Activated naive CD8-positive, alpha-beta T cell treated with anti-CD3 and anti-CD28 coated beads, Interleukin-2, amount 50 U/mL, for 24 hours (primary cell): ENCODE results near the gene TGM3.

Experiments used
- ATAC-seq: fragments of 150-1000 bp; cut with Tn5 transposase; one replicate; pipeline ENCODE4 v1.10.0; 2021
- DNase-seq: peaks from one replicate; pipeline ENCODE4 v3.0.0; 2021
- H3K27ac Mint-ChIP-seq: one replicate; pipeline ENCODE4 v1.8.0; 2021; ENCODE audit warnings: mild to moderate bottlenecking, mixed read lengths
- H3K27me3 Mint-ChIP-seq: one replicate; pipeline ENCODE4 v1.8.0; 2021; ENCODE audit warnings: mixed read lengths
- H3K36me3 Mint-ChIP-seq: one replicate; pipeline ENCODE4 v1.8.0; 2021; ENCODE audit warnings: low read depth, mixed read lengths
- H3K4me1 Mint-ChIP-seq: one replicate; pipeline ENCODE4 v1.8.0; 2021; ENCODE audit warnings: mixed read lengths
- H3K4me3 Mint-ChIP-seq: one replicate; pipeline ENCODE4 v1.8.0; 2021; ENCODE audit warnings: mild to moderate bottlenecking, moderate library complexity, mixed read lengths
- H3K9me3 Mint-ChIP-seq: one replicate; pipeline ENCODE4 v1.8.0; 2021; ENCODE audit warnings: mixed read lengths

Gene TGM3

DNA sequence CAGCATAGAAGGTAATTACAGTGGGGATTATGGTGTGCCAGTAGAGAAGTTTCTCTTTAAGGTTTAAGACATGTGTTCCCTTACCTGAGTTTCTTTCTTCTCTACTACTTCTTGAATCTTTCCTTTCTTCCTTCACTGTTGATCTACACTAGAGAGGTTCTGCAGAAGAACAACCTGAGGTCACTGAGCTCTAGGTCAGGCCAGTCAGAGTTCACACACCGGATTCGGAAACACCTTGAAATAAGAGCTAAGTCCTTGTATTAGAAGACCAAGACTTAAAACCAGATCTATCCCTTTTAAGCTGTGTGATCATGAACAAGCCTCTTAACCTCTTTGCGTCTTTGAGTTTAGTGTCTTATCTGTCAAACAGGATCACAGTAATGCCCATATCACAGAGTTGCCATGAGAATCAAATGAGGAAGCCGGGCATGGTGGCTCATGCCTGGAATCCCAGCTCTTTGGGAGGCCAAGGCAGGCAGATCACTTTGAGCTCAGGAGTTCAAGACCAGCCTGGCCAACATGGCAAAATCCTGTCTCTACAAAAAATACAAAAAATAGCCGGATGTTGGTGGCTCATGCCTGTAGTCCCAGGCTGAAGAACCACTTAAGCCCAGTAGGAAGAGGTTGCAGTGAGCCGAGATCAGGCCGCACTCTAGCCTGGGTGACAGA, 22.0 kb upstream of the TGM3 start:
- DNase-seq (no peak), ATAC-seq (no peak)
- Mint-ChIP-seq H3K4me3 (no peak overlapping the region), H3K9me3 (no peaks in the 10 kb centered on the region), H3K27ac (no peak overlapping the region), H3K36me3 (no peaks in the 10 kb centered on the region), H3K4me1 (no peaks in the 10 kb centered on the region), H3K27me3 (peaks cover 13% of the 10 kb centered on the region)

DNA sequence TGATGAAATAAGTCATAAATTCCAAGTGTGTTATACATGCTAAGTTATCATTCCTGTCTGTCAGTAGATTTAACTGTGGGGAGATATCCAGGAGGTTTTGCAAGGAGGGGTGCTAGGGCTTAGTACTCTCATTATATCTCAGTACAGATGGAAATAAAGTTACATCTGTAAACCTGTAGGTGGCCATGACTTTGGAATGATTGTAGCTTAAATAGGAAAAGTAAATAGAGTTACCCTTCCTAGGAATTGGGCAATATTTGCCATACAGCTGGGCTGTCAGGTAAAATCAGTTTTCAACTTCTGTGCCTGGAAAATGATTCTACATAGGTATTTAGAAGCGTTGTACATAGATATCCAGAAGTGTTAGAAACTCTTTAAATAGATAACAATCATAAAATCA, 19.8 kb upstream of the TGM3 start:
- Mint-ChIP-seq H3K27ac (no peak overlapping the region), H3K36me3 (no peaks in the 10 kb centered on the region), H3K4me3 (no peak overlapping the region), H3K9me3 (no peaks in the 10 kb centered on the region), H3K27me3 (peaks cover 15% of the 10 kb centered on the region), H3K4me1 (no peaks in the 10 kb centered on the region)
- DNase-seq (no peak), ATAC-seq (no peak)

DNA sequence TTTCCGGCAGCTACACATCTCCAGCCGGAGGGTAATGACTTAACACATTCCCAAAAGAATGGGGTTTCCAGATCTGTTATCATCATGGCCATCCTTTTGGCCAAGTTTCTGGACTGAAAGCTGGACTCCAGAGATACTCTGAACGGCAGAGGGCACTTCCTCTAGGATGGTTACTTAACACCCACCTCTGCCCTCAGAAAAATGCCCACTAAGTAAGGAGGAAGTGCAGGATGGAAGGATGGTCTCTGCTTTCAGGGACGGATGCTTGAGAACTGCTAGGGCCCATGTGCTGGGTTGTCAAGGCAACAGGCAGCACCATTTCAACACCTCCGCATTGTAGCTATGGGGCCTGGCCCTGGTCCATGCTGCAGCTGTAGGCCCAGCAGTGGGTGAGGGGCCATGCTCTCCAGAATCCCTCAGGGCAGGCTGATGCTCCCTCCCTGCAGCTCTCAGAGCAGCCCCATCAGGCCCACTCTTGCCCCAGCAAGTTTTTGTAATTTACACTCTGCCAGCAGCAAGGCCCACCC, 16.5 kb upstream of the TGM3 start:
- DNase-seq = no peak
- Mint-ChIP-seq H3K27ac (no peak overlapping the region), H3K27me3 (peaks cover 15% of the 10 kb centered on the region), H3K4me3 (no peak overlapping the region), H3K36me3 (no peaks in the 10 kb centered on the region), H3K4me1 (no peaks in the 10 kb centered on the region), H3K9me3 (no peaks in the 10 kb centered on the region)
- no peak for ATAC-seq

DNA sequence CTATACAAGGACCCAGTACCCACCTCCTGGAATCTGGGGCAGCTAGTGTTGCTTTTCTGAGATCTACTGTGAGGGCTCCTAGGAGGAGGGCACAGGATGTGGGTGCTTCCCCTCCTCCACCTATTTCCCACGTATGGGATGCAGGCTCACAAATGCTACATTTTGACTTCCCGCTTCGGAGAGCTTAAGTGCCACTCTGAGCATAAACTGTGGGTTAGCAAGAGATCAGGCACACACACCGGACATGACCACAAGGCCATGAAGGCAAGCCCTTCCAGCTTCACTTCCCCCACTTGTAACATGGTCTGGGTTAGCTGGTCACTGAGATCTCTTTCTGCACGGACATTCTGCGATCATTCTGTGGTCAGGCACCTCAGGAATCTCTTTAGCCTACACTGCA, 15.7 kb upstream of the TGM3 start:
- Mint-ChIP-seq H3K4me3 (no peak overlapping the region), H3K27me3 (peaks cover 15% of the 10 kb centered on the region), H3K4me1 (no peaks in the 10 kb centered on the region), H3K9me3 (no peaks in the 10 kb centered on the region), H3K27ac (no peak overlapping the region), H3K36me3 (no peaks in the 10 kb centered on the region)
- DNase-seq = no peak
- no peak for ATAC-seq

DNA sequence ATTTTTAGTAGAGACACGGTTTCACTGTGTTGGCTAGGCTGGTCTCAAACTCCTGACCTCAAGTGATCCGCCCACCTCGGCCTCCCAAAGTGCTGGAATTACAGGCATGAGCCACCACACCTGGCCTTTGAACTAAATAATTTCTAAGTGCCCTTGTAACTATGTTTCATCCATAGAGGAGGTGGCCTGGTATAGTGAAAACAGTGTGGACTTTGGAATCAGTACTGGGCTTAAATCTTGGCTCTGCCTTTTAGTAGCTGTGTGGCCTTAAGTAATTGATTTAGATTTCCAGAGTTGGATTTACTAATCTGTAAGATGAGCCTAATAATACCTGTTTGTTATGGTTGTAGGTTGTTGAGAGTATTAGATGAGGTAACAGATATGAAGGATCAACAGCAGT, 14.2 kb upstream of the TGM3 start:
- no peak for DNase-seq
- Mint-ChIP-seq H3K4me1 (no peaks in the 10 kb centered on the region), H3K4me3 (no peak overlapping the region), H3K27ac (no peak overlapping the region), H3K9me3 (no peaks in the 10 kb centered on the region), H3K36me3 (no peaks in the 10 kb centered on the region), H3K27me3 (peaks cover 15% of the 10 kb centered on the region)
- no peak for ATAC-seq

DNA sequence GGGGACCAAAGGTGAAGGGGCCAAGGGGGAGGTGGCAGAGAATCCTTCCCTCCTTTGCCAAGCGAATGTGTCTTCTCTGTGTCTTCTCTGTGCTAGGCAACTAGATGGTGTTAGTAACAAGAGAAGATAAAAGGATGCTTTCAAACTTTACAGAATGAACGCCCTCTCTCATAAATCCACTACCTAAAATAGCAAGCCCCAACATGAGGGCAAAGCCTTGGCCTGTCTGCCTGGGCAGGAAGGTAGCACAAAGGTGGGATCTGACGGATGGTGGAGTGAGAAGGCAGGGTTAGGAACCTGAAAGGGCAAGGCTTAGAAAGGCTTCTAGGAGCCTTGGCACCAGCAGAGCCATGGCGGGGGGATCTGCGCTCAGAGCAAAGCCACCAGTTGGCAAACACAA, 13.6 kb upstream of the TGM3 start:
- no peaks in the 10 kb centered on the region for H3K36me3 Mint-ChIP-seq
- H3K9me3 Mint-ChIP-seq = no peaks in the 10 kb centered on the region
- ATAC-seq = no peak
- no peak overlapping the region for H3K4me3 Mint-ChIP-seq
- DNase-seq = no peak
- no peak overlapping the region for H3K27ac Mint-ChIP-seq
- no peaks in the 10 kb centered on the region for H3K4me1 Mint-ChIP-seq
- peaks cover 15% of the 10 kb centered on the region for H3K27me3 Mint-ChIP-seq

DNA sequence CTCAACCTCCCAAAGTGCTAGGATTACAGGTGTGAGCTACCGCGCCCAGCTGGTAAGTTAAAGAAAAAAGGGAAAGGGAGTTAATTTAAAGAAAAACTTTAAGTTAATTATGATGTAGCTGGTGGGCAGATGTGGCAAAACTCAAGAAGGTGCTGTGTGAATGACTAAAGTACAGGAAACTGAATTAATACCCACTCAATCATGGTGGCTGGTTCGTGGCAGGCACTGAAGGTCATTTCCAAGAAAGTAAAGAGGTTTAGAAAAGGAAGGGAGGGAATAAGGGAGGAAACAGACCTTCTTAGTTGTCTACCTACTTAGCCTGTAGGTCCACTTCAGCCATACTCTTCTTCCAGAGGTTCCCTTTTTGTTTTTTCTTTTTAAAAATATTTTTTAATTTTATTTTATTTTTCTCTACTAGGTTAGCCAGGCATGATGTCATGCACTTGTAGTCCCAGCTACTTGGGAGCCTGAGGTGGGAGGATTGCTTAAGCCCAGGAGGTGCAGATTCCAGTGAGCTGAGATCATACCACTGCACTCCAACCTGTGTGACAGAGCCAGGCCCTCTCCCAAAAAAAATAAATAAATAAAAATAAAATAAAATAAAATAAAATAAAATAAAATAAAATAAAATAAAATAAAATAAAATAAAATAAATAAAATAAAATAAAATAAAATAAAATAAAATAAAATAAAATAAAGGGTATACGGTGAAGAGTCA, 11.9 kb upstream of the TGM3 start:
- H3K27ac Mint-ChIP-seq = no peak overlapping the region
- ATAC-seq (no peak), DNase-seq (no peak)
- no peak overlapping the region for H3K4me3 Mint-ChIP-seq
- no peaks in the 10 kb centered on the region for H3K4me1 Mint-ChIP-seq
- H3K27me3 Mint-ChIP-seq = peaks cover 12% of the 10 kb centered on the region
- no peaks in the 10 kb centered on the region for H3K9me3 Mint-ChIP-seq
- no peaks in the 10 kb centered on the region for H3K36me3 Mint-ChIP-seq

DNA sequence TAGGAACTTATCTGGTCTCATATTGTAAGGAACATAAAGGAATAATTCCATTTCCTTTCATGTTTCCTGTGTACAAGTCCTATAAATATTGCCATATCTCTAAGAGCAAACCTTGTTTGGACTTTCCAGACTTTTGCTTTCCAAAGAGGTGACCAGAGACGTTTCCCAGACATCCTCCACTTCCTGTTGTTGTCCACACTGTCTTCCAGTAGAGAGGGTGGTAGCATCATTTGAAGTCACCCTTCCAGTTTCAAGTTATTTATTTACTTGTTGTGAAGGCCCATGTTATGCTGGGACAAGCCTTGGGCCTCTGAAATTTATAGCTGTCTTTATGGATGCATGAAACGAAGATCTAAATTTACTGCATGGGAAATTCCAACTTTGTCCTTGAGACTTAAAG, 10.6 kb upstream of the TGM3 start:
- Mint-ChIP-seq H3K9me3 (no peaks in the 10 kb centered on the region), H3K4me1 (peaks cover 3% of the 10 kb centered on the region), H3K4me3 (no peak overlapping the region), H3K36me3 (no peaks in the 10 kb centered on the region), H3K27me3 (peaks cover 11% of the 10 kb centered on the region), H3K27ac (no peak overlapping the region)
- no peak for DNase-seq
- ATAC-seq = no peak

DNA sequence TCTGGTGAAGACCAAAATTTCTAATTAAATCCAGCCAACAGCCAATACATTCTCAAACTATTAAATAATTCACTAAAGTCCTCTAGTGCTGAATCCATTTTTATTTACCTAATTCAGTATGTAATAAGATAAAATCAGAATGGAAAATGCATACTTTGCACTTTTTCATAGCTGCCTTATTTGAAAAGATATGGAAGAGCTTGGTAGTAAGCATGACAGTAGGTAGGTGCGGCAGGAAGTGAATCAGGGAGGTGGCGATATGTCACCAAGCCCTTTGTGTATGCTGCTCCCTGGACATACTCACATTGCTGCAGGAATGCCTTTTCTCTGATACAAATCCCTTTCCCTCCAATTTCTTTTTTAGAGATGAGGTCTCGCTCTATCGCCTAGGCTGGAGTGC, 10.2 kb upstream of the TGM3 start:
- Mint-ChIP-seq H3K9me3 (no peaks in the 10 kb centered on the region), H3K4me1 (peaks cover 3% of the 10 kb centered on the region), H3K27me3 (peaks cover 11% of the 10 kb centered on the region), H3K36me3 (no peaks in the 10 kb centered on the region), H3K4me3 (no peak overlapping the region), H3K27ac (no peak overlapping the region)
- no peak for DNase-seq
- ATAC-seq = no peak

DNA sequence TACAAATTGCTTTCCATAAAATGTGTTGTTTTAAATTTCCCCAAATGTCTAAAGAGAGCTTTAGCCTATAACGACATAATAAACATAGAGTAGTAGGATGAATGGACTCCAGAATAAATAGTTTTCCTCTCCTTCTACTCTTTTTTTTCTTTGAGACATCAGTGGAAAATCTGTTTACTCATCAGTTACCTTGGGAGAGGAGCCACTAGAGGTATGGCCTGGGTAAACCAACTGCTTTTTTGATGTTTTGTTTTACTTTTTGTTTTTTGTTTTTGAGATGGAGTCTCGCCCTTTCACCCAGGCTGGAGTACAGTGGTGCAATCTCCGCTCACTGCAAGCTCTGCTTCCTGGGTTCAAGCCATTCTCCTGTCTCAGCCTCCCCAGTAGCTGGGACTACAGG, 8.3 kb upstream of the TGM3 start:
- Mint-ChIP-seq H3K4me3 (no peak overlapping the region), H3K27ac (no peak overlapping the region), H3K9me3 (no peaks in the 10 kb centered on the region), H3K27me3 (peaks cover 8% of the 10 kb centered on the region), H3K36me3 (no peaks in the 10 kb centered on the region), H3K4me1 (peaks cover 3% of the 10 kb centered on the region)
- DNase-seq (no peak), ATAC-seq (no peak)

DNA sequence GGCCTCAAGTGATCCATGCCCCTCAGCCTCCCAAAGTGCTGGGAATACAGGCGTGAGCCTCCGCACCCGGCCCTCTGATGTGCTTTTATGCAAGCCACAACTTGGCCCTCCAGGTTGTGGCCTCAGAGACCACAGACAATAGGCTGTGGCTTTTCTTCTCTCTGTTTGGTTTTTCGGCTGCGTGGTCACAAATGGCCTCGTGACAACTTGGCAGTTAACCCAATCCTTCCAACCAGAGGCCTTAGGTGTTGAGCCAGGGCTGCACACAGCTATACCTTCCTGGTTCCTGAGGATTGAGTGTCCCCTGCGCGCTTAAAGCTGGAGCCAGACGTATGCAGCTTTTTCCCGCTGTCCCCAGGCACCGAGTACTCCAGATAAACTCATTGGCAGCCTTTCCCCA, 6.3 kb upstream of the TGM3 start:
- H3K27ac Mint-ChIP-seq = no peak overlapping the region
- DNase-seq = no peak
- no peak for ATAC-seq
- H3K4me3 Mint-ChIP-seq = no peak overlapping the region
- no peaks in the 10 kb centered on the region for H3K9me3 Mint-ChIP-seq
- no peaks in the 10 kb centered on the region for H3K36me3 Mint-ChIP-seq
- peaks cover 8% of the 10 kb centered on the region for H3K27me3 Mint-ChIP-seq
- H3K4me1 Mint-ChIP-seq = peaks cover 3% of the 10 kb centered on the region

DNA sequence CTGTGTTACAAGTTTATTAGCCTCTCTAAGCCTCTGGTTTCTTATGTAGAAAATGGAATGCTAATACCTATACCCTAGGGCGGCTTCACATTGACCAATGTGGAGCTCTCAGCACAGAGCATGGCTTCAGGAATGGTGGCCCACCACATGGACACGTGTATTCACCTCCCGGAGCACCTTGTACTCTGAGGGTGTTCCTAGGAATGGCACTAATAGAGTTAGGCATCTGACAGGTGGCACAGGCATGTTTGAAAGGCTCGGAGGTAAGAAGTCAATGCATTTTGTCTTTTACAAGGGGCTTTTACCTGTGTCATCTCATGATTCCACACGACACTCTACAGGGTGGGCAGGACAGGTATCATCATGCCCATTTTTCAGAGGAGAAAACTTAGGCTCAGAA, 5.3 kb upstream of the TGM3 start:
- no peak for DNase-seq
- peaks cover 3% of the 10 kb centered on the region for H3K4me1 Mint-ChIP-seq
- H3K9me3 Mint-ChIP-seq = no peaks in the 10 kb centered on the region

DNA sequence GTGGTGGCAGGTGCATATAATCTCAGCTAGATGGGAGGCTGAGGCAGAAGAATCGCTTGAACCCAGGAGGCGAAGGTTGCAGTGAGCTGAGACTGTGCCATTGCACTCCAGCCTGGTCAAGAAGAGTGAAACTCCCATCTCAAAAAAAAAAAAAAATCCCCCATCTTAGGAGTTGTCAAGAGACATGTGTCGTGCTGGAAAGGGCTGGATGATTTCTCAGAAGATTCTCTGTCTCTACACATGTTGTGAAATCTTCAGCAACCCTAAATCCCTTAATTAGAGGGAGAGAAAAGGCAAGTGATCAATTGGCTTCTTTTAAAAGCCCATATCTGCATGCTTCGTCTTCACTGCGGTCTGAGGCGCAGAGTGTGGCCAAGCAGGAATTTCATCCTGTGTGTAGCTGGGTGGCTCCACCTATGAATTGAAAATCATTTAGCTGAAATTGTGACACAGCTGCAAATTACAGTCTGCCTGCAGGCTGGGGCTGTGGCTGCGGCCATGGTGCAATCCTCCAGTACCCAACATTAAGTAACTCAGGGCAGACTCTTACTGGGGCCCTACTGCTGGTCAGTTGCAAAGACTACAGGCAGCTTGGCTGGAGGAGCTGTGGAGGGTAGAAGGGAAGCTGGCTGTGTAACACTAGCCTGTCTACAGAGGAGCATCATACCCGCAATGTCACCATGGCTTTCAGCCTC, 3.2 kb upstream of the TGM3 start:
- H3K27me3 Mint-ChIP-seq = peaks cover 8% of the 10 kb centered on the region
- peaks cover 3% of the 10 kb centered on the region for H3K4me1 Mint-ChIP-seq
- DNase-seq (no peak), ATAC-seq (no peak)
- H3K27ac Mint-ChIP-seq = no peak overlapping the region
- H3K4me3 Mint-ChIP-seq = no peak overlapping the region
- no peaks in the 10 kb centered on the region for H3K36me3 Mint-ChIP-seq
- no peaks in the 10 kb centered on the region for H3K9me3 Mint-ChIP-seq

More for the DNA sequence above, 5.3 kb upstream of the TGM3 start:
- peaks cover 8% of the 10 kb centered on the region for H3K27me3 Mint-ChIP-seq
- H3K36me3 Mint-ChIP-seq = no peaks in the 10 kb centered on the region
- ATAC-seq = no peak
- H3K27ac Mint-ChIP-seq = no peak overlapping the region
- no peak overlapping the region for H3K4me3 Mint-ChIP-seq

DNA sequence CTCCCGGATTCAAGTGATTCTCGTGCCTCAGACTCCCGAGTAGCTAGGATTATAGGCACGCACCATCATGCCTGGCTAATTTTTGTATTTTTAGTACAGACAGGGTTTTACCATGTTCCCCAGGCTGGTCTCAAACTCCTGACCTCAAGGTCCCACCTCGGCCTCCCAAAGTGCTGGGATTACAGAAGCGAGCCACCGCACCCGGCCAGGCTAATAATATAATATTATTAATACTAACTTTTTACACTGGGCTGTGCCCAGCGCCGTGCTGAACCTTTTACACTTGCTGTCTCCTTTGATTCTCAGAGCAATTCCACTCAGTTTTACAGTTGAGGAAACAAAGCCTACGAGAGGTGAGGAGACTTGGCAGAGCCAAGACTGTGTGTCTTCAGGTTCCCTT, 2.3 kb upstream of the TGM3 start:
- no peaks in the 10 kb centered on the region for H3K9me3 Mint-ChIP-seq
- H3K4me1 Mint-ChIP-seq = peaks cover 3% of the 10 kb centered on the region
- H3K27ac Mint-ChIP-seq = no peak overlapping the region
- H3K27me3 Mint-ChIP-seq = peaks cover 11% of the 10 kb centered on the region
- H3K36me3 Mint-ChIP-seq = no peaks in the 10 kb centered on the region
- ATAC-seq = no peak
- no peak for DNase-seq
- no peak overlapping the region for H3K4me3 Mint-ChIP-seq

DNA sequence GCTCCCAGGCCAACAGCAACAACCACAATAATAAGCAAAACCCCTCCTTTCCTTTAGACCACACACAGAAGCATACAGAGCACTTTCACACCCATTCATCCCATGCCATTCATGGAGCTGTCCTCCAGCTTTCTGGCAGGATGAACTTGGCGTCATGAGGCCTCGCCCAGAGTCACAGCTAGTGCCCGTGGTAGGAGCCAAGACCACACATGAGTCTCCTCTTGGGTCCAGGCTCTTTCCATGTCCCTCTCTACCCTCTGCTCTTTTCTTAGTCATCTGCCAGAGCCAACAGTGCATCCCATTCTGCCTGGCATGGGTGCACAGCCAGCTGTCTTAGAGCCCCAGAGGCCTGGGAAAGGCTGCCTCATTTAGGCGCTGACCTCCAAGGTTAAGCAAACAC, 1.8 kb upstream of the TGM3 start:
- H3K27me3 Mint-ChIP-seq = peaks cover 8% of the 10 kb centered on the region
- H3K9me3 Mint-ChIP-seq = no peaks in the 10 kb centered on the region
- ATAC-seq (no peak), DNase-seq (no peak)
- H3K27ac Mint-ChIP-seq = no peak overlapping the region
- no peak overlapping the region for H3K4me3 Mint-ChIP-seq
- H3K4me1 Mint-ChIP-seq = peaks cover 3% of the 10 kb centered on the region
- H3K36me3 Mint-ChIP-seq = no peaks in the 10 kb centered on the region
